Hematopoietic multipotent progenitor cell treated with erythropoietin and hydrocortisone succinate and interleukin-3 and kit ligand, for 15 days (in vitro differentiated cells): ENCODE measurements around the gene SULT1A2.
"Not testable (repeated sequence)": the region's sequence is repeated elsewhere in the genome, so short reads cannot be mapped to it uniquely, and the experiment has no call there.

ENCODE experiments used
- DNase-seq: peaks from one replicate; pipeline ENCODE4 v3.0.0-alpha.2; 2015; ENCODE audit warnings: low spot score

The SULT1A2 gene

GRCh38 chr16:28609631-28610594 lies 13.1 kb upstream of the SULT1A2 start, which contains the start of gene SULT1A1:
Gene SULT1A1 (minus strand): TSS chr16:28610044. CDS start chr16:28608855, 1,189 bp downstream.
- no peak for DNase-seq

- not testable (repeated sequence) for DNase-seq
These were observed 12.2 kb upstream of the SULT1A2 start for GRCh38 chr16:28608867-28609596.

GRCh38 chr16:28608496-28608808 lies 11.6 kb upstream of the SULT1A2 start:
- DNase-seq, result not testable (repeated sequence)

- DNase-seq, result not testable (repeated sequence)
These were observed 11.0 kb upstream of the SULT1A2 start for GRCh38 chr16:28607681-28608495.

- no peak for DNase-seq
These were observed 10.3 kb upstream of the SULT1A2 start for GRCh38 chr16:28607116-28607623.

- no peak for DNase-seq
These were observed 9.7 kb upstream of the SULT1A2 start for GRCh38 chr16:28606291-28607115.

GRCh38 chr16:28604186-28604565 lies 7.3 kb upstream of the SULT1A2 start:
- no peak for DNase-seq

GRCh38 chr16:28603381-28604185 lies 6.7 kb upstream of the SULT1A2 start:
- no peak for DNase-seq

GRCh38 chr16:28602529-28602928 lies 5.7 kb upstream of the SULT1A2 start:
- no peak for DNase-seq

- not testable (repeated sequence) for DNase-seq
These were observed 5.2 kb upstream of the SULT1A2 start for GRCh38 chr16:28602062-28602461.

GRCh38 chr16:28601589-28601988 lies 4.7 kb upstream of the SULT1A2 start:
- not testable (repeated sequence) for DNase-seq

GRCh38 chr16:28600965-28601364 lies 4.1 kb upstream of the SULT1A2 start:
- DNase-seq, result not testable (repeated sequence)

GRCh38 chr16:28599377-28600285 lies 2.8 kb upstream of the SULT1A2 start:
- DNase-seq, result not testable (repeated sequence)

- DNase-seq, result no peak
These were observed 927 bp upstream of the SULT1A2 start for GRCh38 chr16:28597692-28598261.

GRCh38 chr16:28596115-28596630 lies 677 bp downstream of the SULT1A2 start:
- no peak for DNase-seq

- not testable (repeated sequence) for DNase-seq
These were observed 1.4 kb downstream of the SULT1A2 start for GRCh38 chr16:28595451-28595850.

- no peak for DNase-seq
These were observed 3.8 kb downstream of the SULT1A2 start for GRCh38 chr16:28592979-28593553.

- DNase-seq, result no peak
These were observed 4.3 kb downstream of the SULT1A2 start for GRCh38 chr16:28592511-28592910.
